GM15510 (cell line): ENCODE data around the gene MRPL4.

Source experiments
- POLR2A ChIP-seq: IDR thresholded peaks from 3 replicates; pipeline ENCODE4 v1.6.1; 2011; ENCODE audit warnings: borderline replicate concordance; ENCODE audit not compliant: insufficient read length; ENCODE audit errors: extremely low read depth

MRPL4 gene

DNA sequence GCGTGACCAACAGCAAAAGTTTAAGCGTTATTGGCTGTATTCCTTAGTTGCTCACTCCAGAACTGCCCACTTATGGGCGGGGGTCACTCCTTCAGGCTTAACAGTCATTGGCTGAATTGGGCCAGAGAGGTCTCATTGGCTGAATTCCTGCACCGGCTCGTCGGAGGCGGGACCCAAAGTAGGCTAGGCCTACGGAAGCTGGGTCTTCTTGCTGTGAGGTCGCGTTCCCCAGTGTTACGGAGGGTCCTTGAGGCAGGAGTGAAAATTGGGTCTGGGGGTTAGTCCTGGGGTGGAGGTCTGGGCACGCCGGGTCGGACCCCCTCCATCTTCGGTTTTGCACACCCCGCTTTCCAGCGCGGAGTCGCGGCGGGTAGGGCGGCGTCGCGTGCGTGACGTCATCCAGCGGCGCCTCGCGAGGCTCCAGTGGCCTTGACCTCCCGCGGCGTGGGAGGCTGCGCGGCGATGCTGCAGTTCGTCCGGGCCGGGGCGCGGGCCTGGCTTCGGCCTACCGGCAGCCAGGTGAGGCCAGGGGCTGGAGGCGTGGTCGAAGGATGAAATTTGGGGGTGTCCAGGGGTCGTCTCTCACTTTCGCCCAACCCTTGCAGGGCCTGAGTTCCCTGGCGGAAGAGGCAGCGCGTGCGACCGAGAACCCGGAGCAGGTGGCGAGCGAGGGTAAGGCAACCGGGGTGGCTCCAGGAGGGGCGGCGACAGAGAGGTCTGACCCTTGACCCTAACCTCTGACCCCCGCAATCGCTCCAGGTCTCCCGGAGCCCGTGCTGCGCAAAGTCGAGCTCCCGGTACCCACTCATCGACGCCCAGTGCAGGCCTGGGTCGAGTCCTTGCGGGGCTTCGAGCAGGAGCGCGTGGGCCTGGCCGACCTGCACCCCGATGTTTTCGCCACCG is at the start of gene MRPL4:
MRPL4 (plus strand) TSS at position 423 of the 903 bp plus-strand sequence; CDS start at position 463, 40 bp downstream.
- peak; percentile 81 for TF ChIP-seq POLR2A

GRCh38 chr19:10203686-10204085 is 48.3 kb upstream of the MRPL4 start:
- no peak for TF ChIP-seq POLR2A

- no peak for TF ChIP-seq POLR2A
These were observed 46.4 kb upstream of the MRPL4 start for GRCh38 chr19:10205636-10206035.

DNA sequence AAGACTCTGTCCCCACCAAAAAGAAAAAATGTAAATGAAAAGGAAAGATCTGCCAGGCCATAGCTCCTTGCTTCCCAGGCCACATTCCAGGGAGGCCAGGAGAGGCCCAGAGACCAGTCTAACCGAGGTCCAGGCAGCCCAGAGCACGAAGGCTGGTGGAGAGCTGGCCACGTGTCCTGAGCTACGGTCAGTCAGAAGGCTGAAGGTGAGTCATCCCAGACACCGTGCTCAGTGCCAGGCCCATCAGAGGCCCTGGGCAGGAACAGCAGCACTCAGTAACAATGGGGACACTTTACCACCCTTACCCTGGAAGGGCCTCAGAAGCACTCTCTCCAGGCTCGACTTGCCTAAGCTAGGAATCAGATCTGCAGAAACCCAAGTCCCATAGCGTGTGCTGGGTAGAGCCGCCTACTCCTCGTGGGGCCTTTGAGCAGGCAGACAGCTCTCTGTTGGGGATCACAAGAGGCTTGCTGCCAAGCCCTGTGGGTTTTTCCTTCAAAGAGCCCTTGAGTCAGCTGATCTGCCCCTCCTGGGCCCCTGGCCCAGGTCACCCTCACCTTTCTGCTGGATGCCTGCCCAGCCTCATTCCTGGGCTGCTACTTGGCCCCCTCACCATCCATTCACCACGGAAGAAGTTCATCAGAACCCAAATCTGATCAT is 45.7 kb upstream of the MRPL4 start:
- no peak for TF ChIP-seq POLR2A

- no peak for TF ChIP-seq POLR2A
These were observed 45.0 kb upstream of the MRPL4 start for GRCh38 chr19:10207026-10207425.

- TF ChIP-seq POLR2A: no peak
These were observed 42.7 kb upstream of the MRPL4 start for GRCh38 chr19:10209315-10209714.

DNA sequence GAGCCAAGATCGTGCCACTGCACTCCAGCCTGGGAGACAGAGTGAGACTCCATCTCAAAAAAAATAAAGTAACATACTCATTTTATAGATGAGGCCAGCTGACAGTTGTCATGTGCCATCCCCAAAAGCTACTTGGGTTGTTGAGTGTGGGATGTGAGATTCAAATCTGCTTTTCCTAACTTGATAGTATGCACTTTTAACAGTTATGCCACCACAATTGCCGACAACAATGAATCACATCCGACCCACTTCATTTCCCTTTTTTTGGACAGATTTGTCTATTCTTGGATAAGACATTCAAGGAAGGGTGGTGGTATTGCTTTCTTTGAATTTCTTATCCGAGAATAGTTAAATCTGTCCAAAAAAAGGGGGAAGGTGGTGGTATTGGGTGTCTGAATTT is 41.0 kb upstream of the MRPL4 start:
- no peak for TF ChIP-seq POLR2A

GRCh38 chr19:10211691-10212090 is 40.3 kb upstream of the MRPL4 start:
- no peak for TF ChIP-seq POLR2A

DNA sequence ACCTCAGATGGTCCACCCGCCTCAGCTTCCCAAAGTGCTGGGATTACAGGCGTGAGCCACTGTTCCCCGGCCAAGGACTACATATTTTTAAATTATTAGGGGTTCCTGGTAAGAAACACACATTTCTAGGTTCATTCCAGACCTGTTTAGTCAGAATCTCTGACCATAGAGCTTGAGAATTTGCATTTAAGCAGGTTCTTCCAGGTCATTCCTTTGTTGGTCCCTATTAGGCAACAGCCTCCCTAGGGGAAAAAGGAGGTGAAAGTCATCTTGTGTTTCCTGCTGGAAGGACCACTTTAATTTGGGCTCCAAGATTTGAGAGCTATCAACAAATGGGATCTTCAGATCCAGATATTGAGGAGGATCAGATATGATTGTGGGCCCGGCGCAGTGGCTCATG is 37.2 kb upstream of the MRPL4 start:
- TF ChIP-seq POLR2A: no peak

DNA sequence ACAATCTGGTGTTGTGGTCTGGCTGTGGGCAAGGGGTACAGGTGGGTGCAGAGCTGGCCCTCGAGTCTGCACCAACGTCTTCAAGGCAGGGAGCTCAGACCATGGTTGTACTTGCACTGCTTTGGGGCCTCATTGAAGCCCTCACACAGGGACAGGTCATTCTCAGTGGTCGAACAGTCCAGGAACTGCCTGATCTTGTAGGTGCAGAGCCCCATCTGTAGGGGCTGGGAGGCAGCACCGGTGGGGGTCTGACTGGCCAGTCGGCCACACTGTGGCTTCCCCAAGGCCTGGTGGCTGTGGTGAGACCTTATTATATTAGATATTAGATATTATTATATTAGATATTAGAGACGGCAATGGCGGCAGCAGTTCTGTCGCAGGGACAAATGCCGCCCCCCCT is 34.9 kb upstream of the MRPL4 start:
- no peak for TF ChIP-seq POLR2A

DNA sequence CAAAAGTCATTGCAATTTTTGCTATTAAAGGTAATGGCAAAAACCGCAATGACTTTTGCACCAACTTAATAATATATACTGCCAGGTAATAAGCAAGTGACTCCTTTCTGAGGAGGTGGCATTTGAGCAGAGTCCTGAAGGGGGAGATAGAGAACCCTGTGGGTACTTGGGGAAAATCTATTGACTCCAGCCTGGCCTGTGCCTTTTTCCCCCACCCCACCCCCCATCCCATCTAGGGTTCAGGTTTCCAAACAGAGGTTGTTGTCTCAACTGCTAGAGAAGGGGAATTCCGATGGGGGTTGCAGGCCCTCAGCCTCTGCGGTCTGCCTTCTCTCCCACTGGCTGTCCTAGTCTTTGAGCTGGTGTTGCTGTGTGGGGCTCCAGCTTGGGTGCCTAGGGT is 32.3 kb upstream of the MRPL4 start:
- TF ChIP-seq POLR2A: no peak

- no peak for TF ChIP-seq POLR2A
These were observed 31.3 kb upstream of the MRPL4 start for GRCh38 chr19:10220695-10221094.

GRCh38 chr19:10222201-10222890 is 29.7 kb upstream of the MRPL4 start:
- no peak for TF ChIP-seq POLR2A

DNA sequence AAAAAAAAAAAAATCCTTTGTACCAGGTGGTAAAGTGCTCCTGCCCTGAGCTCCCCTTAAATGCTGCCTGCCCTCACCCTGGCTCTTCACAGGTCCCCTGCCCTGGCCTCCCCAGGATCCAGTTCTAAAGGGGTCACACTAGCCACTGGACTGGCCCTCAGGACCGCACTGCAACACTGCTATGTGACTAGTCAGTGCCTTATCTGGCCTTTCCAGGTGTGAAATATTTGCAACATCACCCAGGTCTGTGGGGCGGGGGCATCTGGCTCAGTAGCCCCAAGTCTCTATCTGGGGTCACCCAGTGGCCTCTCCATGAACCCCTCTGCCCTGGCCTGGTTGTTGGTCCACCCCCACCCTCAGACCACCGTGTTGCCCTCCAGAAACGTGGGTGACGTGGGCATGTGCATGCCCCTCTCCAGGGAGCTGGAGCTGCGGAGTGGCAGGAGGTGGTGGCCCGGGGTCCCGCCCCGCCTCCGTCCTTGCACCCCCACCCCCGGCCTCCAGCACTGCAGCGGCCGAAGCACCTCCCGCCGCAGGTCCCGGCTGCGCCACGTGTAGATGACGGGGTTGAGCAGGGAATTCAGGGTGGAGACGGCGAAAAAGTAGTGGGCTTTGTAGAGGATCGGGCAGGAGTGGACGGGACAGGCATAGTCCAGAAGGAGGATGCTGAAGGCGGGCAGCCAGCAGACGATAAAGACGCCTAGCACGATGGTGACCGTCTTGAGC is 28.4 kb upstream of the MRPL4 start:
- no peak for TF ChIP-seq POLR2A

DNA sequence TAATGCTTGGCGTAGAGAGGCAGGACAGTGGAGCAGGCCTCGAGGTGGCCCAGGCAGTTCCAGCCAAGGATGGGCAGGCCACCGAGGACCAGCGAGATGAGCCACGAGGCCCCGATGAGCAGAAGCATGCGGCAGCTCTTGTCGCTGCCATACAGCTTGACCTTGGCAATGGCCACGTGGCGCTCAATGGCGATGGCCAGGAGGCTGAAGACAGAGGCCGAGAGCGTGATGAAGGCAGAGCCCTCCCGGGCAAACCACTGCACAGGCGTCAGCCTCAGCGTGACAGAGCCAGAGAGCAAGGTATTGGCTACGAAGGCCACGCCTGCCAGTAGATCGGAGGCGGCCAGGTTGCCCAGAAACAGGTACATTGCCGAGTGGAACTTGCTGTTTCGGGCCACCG is 27.7 kb upstream of the MRPL4 start:
- no peak for TF ChIP-seq POLR2A
